Activated T-cell treated with anti-CD3 and anti-CD28 coated beads, Interleukin-2, amount 50 U/mL, for 24 hours (primary cell): Measurements from ENCODE around the gene ANKS1B.
"Not testable (repeated sequence)": the region's sequence is repeated elsewhere in the genome, so short reads cannot be mapped to it uniquely, and the experiment has no call there.

ENCODE experiments used
- DNase-seq: peaks from one replicate; pipeline ENCODE4 v3.0.0-alpha.2; 2020
- H3K27ac Mint-ChIP-seq: 2 replicates; pipeline ENCODE4 v1.8.0; 2020; ENCODE audit warnings: mild to moderate bottlenecking, mixed read lengths
- H3K27me3 Mint-ChIP-seq: 2 replicates; pipeline ENCODE4 v1.8.0; 2020; ENCODE audit warnings: mixed read lengths
- H3K36me3 Mint-ChIP-seq: 2 replicates; pipeline ENCODE4 v1.8.0; 2020; ENCODE audit warnings: low read depth, mixed read lengths
- H3K4me1 Mint-ChIP-seq: 2 replicates; pipeline ENCODE4 v1.8.0; 2020; ENCODE audit warnings: low read depth, mixed read lengths
- H3K4me3 Mint-ChIP-seq: 2 replicates; pipeline ENCODE4 v1.8.0; 2020; ENCODE audit warnings: mild to moderate bottlenecking, moderate library complexity, mixed read lengths
- H3K9me3 Mint-ChIP-seq: 2 replicates; pipeline ENCODE4 v1.8.0; 2020; ENCODE audit warnings: mixed read lengths

ANKS1B gene

DNA sequence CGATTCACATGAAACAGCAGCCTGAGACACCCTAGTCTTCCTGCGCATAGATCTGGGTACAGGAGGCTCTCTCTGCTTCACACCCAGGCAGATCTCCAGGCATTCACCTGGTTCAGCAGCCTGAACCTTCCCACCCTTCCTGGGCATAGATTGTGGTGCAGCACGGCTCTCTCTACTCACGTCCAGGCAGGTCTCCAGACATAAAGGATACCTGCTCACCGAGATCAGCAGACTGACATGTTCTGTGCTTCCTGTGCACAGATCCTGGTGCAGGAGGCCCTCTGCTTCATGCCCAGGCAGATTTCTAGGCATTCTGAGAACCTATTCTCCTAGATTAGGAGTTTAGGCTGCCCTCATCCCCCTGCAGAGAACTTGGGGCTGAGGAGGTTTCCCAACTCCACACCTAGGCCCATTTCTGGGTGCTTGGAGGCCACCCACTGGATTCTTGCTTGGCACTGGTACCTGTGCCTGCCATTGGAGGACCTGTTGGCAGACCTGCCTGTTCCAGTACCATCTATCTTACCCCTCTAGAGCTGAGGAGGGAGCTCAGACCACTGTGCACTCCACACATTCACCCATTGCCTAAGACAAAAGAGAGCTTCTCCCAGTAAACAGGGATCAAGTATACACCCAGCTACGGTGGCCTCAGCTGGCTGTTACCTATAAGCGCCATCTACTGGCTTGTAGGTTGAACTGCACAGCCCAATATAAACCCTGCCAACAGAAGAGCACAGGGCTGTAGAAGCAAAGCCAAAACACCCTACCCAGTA, 365.2 kb downstream of the ANKS1B start:
- Mint-ChIP-seq H3K4me3 (no peak overlapping the region), H3K9me3 (peaks cover 26% of the 10 kb centered on the region), H3K4me1 (no peaks in the 10 kb centered on the region), H3K27ac (no peak overlapping the region), H3K36me3 (no peaks in the 10 kb centered on the region), H3K27me3 (no peaks in the 10 kb centered on the region)
- DNase-seq, result no peak

GRCh38 chr12:99618657-99619056, 366.1 kb downstream of the ANKS1B start:
- no peaks in the 10 kb centered on the region for H3K4me1 Mint-ChIP-seq
- no peak overlapping the region for H3K27ac Mint-ChIP-seq

DNA sequence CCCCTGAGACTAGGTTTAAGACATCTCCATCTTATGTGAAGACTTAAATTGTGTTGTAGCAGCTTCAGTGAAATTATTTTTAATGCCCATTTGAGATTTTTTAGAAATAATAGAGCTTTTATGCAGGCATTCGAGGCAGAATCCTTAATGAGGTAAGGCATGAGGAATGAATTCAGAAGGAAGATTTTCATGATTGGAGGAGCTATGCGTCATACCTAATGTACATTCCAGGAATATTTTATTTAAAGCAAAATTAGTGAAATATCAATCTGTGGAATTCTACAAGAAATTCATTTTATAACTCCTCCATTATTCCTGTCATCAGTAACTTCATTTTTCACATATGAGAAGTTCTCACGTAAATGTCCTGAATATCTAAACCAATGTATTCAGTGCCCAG, 373.1 kb downstream of the ANKS1B start:
- Mint-ChIP-seq H3K27me3 (no peaks in the 10 kb centered on the region), H3K27ac (no peak overlapping the region), H3K4me3 (no peak overlapping the region), H3K4me1 (no peaks in the 10 kb centered on the region), H3K9me3 (peaks cover 11% of the 10 kb centered on the region), H3K36me3 (no peaks in the 10 kb centered on the region)
- DNase-seq, result no peak

More at GRCh38 chr12:99618657-99619056, 366.1 kb downstream of the ANKS1B start:
- Mint-ChIP-seq H3K9me3 (peaks cover 26% of the 10 kb centered on the region), H3K4me3 (no peak overlapping the region), H3K36me3 (no peaks in the 10 kb centered on the region), H3K27me3 (no peaks in the 10 kb centered on the region)
- DNase-seq, result no peak

- no peak for DNase-seq
- Mint-ChIP-seq H3K27ac (no peak overlapping the region), H3K4me1 (no peaks in the 10 kb centered on the region), H3K9me3 (peaks cover 11% of the 10 kb centered on the region), H3K4me3 (no peak overlapping the region), H3K27me3 (no peaks in the 10 kb centered on the region), H3K36me3 (no peaks in the 10 kb centered on the region)
Measured at GRCh38 chr12:99611117-99611516, 373.6 kb downstream of the ANKS1B start.

DNA sequence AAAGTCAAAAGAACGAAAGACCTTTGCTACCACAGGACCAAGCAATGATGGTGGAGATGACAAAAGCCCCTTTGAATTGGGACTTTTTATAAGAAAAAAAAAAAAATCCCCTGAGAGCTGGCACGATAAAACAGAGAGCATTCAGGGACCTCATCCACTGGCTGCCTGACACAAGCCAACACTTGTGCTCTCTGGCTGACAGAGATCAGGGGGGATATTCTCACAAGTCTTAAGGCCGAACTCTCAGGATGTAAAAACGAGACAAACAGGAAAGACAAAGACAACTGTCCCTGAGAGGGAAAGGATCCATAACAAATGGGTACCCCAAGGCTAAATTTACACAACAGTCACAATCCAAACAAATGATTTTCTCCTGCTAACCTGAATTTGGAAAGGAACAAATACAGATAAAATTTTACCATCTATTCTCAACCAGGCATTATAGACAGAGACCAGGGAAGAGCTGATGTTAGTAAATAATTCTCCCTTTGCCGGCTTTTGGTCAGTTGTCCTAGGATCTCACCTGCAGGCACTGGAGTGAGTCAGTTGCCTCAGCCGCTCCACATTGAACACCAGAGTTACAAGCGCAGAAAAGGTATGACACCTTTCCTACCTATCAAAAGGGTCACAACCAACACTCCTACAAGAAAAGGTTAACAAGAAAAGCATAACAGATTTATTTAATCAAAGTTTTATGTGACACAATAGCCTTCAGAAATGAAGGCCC, 375.1 kb downstream of the ANKS1B start:
- peaks cover 6% of the 10 kb centered on the region for H3K9me3 Mint-ChIP-seq
- no peak overlapping the region for H3K27ac Mint-ChIP-seq
- H3K4me3 Mint-ChIP-seq, result no peak overlapping the region
- no peaks in the 10 kb centered on the region for H3K4me1 Mint-ChIP-seq
- H3K36me3 Mint-ChIP-seq, result no peaks in the 10 kb centered on the region
- no peaks in the 10 kb centered on the region for H3K27me3 Mint-ChIP-seq
- no peak for DNase-seq

DNA sequence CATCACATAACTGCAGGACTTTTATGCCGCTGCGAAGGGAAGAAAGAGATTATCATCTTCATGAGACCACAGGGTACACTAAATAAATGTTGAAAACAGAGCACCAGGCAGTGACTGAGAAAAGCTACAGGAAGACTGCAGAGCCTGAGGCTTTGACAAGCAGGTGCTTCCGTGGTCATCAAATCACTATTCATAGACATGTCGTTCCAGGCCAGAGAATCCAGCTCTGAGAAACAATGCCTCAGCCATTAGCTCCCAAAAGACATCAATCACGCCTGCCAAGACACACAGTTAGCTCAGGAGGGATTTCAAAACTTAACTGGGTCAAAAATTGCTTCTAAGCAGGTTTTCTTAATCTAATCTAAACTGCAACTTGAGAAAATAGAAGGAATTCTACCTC, 384.3 kb downstream of the ANKS1B start:
- DNase-seq, result no peak
- Mint-ChIP-seq H3K36me3 (no peaks in the 10 kb centered on the region), H3K27ac (no peak overlapping the region), H3K27me3 (no peaks in the 10 kb centered on the region), H3K9me3 (peaks cover 4% of the 10 kb centered on the region), H3K4me3 (no peak overlapping the region), H3K4me1 (no peaks in the 10 kb centered on the region)

GRCh38 chr12:99598785-99599184, 386.0 kb downstream of the ANKS1B start:
- Mint-ChIP-seq H3K36me3 (no peaks in the 10 kb centered on the region), H3K9me3 (peaks cover 3% of the 10 kb centered on the region), H3K4me1 (no peaks in the 10 kb centered on the region), H3K27ac (no peak overlapping the region), H3K27me3 (no peaks in the 10 kb centered on the region), H3K4me3 (no peak overlapping the region)
- DNase-seq, result no peak

DNA sequence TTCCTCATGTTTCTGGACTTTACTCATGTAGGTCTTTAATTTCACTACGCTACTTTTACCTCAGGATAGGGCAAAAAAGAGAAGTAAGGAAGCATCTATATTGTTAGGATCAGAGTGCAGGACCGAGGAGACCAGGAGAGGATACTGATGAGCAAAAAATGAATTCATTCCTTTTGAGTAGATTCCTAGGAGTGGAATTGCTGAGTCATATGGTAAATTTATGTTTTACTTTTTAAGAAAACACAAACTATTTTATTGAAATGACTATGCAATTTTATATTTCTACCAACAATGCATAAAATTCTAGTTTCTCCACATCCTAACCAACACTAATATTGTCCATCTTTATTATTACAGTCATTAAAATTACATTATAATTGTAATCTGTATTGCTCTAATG, 388.0 kb downstream of the ANKS1B start:
- Mint-ChIP-seq H3K27ac (no peak overlapping the region), H3K9me3 (peaks cover 2% of the 10 kb centered on the region), H3K4me1 (no peaks in the 10 kb centered on the region), H3K27me3 (no peaks in the 10 kb centered on the region), H3K4me3 (no peak overlapping the region), H3K36me3 (no peaks in the 10 kb centered on the region)
- no peak for DNase-seq

DNA sequence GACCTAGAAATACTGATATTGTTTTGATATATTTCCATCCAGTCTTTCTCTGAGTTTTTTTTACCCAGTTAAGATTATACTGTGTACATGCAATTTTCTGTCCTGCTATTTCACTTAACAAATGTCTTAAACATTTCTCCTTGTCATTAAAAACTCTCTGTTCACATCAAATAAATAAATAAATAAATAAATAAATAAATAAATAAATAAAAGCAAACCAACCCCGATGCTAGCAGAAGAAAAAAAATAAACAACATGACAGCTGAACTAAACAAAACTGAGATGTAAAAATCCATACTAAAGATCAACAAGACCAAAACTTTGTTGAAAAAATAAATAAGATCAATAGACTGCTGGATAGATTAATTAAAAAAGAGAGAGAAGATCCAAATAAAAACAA, 407.6 kb downstream of the ANKS1B start:
- H3K27ac Mint-ChIP-seq, H3K27me3 Mint-ChIP-seq, H3K4me1 Mint-ChIP-seq, H3K9me3 Mint-ChIP-seq, H3K36me3 Mint-ChIP-seq, DNase-seq, H3K4me3 Mint-ChIP-seq: not testable (repeated sequence)

GRCh38 chr12:99573980-99574379, 410.8 kb downstream of the ANKS1B start:
- H3K36me3 Mint-ChIP-seq, result no peaks in the 10 kb centered on the region
- H3K4me1 Mint-ChIP-seq, result no peaks in the 10 kb centered on the region
- DNase-seq, result no peak
- no peak overlapping the region for H3K27ac Mint-ChIP-seq
- H3K27me3 Mint-ChIP-seq, result no peaks in the 10 kb centered on the region
- no peak overlapping the region for H3K4me3 Mint-ChIP-seq
- peaks cover 3% of the 10 kb centered on the region for H3K9me3 Mint-ChIP-seq

DNA sequence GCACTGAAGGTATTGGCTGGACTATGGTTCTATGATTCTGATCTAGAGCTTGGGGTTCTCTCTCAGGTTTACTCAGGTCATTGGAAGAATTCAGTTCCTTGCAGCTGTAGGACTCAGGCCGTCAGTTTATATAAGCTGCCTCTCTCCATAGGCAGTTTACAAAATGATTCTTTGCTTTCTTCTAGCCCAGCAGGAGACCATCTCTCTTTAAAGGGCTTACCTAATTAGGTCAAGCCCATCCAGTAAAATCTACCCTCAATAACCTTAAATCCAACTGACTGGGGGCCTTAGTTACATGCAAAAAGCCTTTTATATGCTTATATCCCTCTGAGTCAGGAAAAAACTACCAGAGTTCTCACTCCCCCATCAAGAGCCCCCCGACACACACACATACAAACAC, 417.7 kb downstream of the ANKS1B start:
- Mint-ChIP-seq H3K27me3 (no peaks in the 10 kb centered on the region), H3K27ac (no peak overlapping the region), H3K4me3 (no peak overlapping the region), H3K4me1 (no peaks in the 10 kb centered on the region), H3K9me3 (peaks cover 6% of the 10 kb centered on the region), H3K36me3 (no peaks in the 10 kb centered on the region)
- DNase-seq, result no peak

DNA sequence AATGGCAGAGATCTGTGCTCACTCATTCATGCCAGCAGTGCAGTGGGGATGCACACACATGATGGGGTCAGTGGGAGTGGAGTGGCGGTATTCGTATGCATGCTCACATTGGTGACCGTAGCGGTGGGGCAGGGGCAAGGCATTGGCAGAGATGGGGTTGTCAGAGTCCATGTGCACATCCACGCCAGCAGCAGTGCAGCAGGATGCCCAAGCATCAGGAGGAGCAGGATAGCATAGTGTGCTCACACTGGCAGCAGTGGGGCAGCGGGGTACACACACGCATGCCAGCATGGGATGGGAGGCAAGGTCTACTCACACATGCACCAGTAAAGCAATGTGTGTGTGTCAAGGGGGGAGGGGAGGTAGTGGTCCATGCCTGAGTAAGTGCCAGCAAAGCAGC, 426.6 kb downstream of the ANKS1B start:
- DNase-seq, result no peak
- Mint-ChIP-seq H3K4me1 (no peaks in the 10 kb centered on the region), H3K4me3 (no peak overlapping the region), H3K36me3 (no peaks in the 10 kb centered on the region), H3K9me3 (peaks cover 20% of the 10 kb centered on the region), H3K27ac (no peak overlapping the region), H3K27me3 (no peaks in the 10 kb centered on the region)

GRCh38 chr12:99553461-99553860, 431.3 kb downstream of the ANKS1B start:
- Mint-ChIP-seq H3K4me3 (no peak overlapping the region), H3K4me1 (no peaks in the 10 kb centered on the region), H3K27ac (no peak overlapping the region), H3K36me3 (no peaks in the 10 kb centered on the region), H3K27me3 (no peaks in the 10 kb centered on the region), H3K9me3 (peaks cover 38% of the 10 kb centered on the region)
- no peak for DNase-seq

GRCh38 chr12:99552022-99552421, 432.7 kb downstream of the ANKS1B start:
- no peak for DNase-seq
- Mint-ChIP-seq H3K27ac (no peak overlapping the region), H3K4me1 (no peaks in the 10 kb centered on the region), H3K9me3 (peaks cover 33% of the 10 kb centered on the region), H3K27me3 (no peaks in the 10 kb centered on the region), H3K36me3 (no peaks in the 10 kb centered on the region), H3K4me3 (no peak overlapping the region)

DNA sequence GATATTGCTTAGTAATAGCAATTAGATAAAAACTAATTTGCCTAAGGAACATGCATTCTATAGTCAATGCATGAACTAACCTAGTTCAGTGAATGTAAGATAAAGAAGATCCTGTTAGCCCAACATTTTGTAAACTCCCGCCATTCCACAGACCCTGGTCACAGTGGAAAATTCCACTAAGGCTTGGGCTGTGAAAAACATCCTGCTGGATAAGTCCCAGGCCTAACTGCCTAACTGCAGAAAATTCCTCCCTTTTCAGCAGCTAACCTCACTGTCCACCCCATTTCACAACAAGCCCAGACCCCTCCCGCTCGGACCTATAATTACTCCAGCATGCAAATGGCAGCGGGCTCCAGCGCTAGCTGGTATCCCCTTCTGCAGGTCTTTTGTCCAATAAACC, 435.1 kb downstream of the ANKS1B start:
- Mint-ChIP-seq H3K27ac (no peak overlapping the region), H3K4me1 (no peaks in the 10 kb centered on the region), H3K4me3 (no peak overlapping the region), H3K27me3 (no peaks in the 10 kb centered on the region), H3K36me3 (no peaks in the 10 kb centered on the region), H3K9me3 (peaks cover 18% of the 10 kb centered on the region)
- no peak for DNase-seq
